Thyroid gland (tissue), 4 donors: ENCODE data around the gene NXNL2.

Experiments used
- POLR2A ChIP-seq, 2 donors: fragments of 450-650 bp; IDR thresholded peaks; one replicate each; pipeline ENCODE4 v1.6.1; 2017; ENCODE audit warnings: antibody characterized with exemption in 2 of 2, mild to moderate bottlenecking in 2 of 2, moderate library complexity in 1 of 2
- TF ChIP-seq, protein P1 (sequence below), 6 experiments: fragments of 200-600 bp in 3 of 6; fragments of 450-650 bp in 3 of 6; sonication (generic) in 3 of 6; IDR thresholded peaks; one replicate each; pipeline ENCODE4 v1.5.1; 2016 to 2019; ENCODE audit warnings: antibody characterized with exemption in 6 of 6, mild to moderate bottlenecking in 2 of 6, inconsistent platforms in 1 of 6, moderate library complexity in 1 of 6

DNA sequence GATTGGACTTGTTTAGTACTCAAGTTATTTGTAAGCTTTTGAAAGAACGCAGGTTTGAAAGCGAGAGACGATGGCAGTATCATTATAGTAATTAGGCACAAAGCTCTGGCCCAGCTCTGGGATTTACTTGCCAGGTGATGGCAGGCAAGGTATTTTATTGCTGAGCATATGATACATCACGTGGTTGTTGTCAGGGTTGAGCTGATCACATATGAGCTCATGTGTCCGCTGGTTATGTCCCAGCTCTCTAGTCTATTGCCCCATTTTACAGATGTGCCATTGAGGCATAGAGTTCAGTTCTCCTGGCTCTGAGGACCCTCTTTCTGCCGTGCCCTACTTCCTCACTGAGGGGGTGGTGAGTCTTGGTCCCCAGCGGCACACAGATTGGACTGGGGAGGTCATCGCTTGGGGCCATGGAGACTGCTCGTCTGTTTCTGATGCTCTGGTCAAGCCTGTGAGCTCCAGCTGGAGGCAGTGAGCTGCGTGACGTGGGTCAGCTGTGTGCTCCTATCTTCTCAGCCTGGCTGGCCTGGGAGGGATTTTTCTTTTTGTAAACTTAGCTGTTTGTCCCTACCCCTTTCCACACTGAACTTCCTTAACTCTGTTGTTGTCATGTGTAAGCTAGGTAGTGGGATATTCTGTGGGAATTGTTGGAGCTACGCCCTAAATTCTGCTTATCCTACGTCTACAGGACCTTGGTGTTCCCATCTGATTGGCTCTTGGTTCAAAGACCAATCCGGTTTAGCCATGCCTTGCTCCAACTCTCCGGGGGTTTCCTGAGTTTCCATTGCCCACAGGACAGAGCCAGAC lies 2.2 kb downstream of the NXNL2 start:
- no peak for TF ChIP-seq POLR2A (IDR thresholded peaks at IDR 0.05)
- TF ChIP-seq, protein P1, sequence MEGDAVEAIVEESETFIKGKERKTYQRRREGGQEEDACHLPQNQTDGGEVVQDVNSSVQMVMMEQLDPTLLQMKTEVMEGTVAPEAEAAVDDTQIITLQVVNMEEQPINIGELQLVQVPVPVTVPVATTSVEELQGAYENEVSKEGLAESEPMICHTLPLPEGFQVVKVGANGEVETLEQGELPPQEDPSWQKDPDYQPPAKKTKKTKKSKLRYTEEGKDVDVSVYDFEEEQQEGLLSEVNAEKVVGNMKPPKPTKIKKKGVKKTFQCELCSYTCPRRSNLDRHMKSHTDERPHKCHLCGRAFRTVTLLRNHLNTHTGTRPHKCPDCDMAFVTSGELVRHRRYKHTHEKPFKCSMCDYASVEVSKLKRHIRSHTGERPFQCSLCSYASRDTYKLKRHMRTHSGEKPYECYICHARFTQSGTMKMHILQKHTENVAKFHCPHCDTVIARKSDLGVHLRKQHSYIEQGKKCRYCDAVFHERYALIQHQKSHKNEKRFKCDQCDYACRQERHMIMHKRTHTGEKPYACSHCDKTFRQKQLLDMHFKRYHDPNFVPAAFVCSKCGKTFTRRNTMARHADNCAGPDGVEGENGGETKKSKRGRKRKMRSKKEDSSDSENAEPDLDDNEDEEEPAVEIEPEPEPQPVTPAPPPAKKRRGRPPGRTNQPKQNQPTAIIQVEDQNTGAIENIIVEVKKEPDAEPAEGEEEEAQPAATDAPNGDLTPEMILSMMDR (IDR thresholded peaks at IDR 0.05): no peak
